Measurements from ENCODE around the gene RAB20. TPM values are rescaled to one million over a fixed set of nuclear protein-coding genes. Genes with fewer than 3 reads are reported as not detected.

Gene RAB20
- total RNA-seq, 1 experiment from 2014 or later: 7.9 TPM

GRCh38 chr13:110531100-110531499, 30.4 kb downstream of the RAB20 start:
- ChIA-PET CTCF (no interaction called here), POLR2A (no interaction called here)
- DNase-seq (ENCODE audit: low read depth, low spot score) (no peak), ATAC-seq (no peak)
- Histone ChIP-seq H3K27me3 (ENCODE audit: control insufficient read depth, insufficient read depth, low read length) (no peaks in the 10 kb centered on the region), H3K27ac (ENCODE audit: low read length) (no peak overlapping the region), H3K4me1 (ENCODE audit: control insufficient read depth, insufficient read depth, low read length) (peaks cover 19% of the 10 kb centered on the region), H3K9me3 (ENCODE audit: control insufficient read depth, insufficient read depth, low read depth, low read length) (no peaks in the 10 kb centered on the region), H3K4me3 (ENCODE audit: low read depth in 2 of 2, low read length in 2 of 2) (no peak overlapping the region), H3K36me3 (ENCODE audit: control insufficient read depth, insufficient read depth, low read length) (no peaks in the 10 kb centered on the region)
- in situ Hi-C loops (cut with HindIII; ENCODE audit: low pct_unique_long_range_greater_than_20kb, low sequenced_read_pairs): no loop called here
- intact Hi-C loops (cut with micrococcal nuclease; ENCODE audit: unreplicated experiment): no loop called here
- BruUV-seq (replicated peaks): no TSS peak
- TF ChIP-seq TCF7L2 (IDR thresholded peaks at IDR 0.05; ENCODE audit: low read depth, low read length) (no peak), REST (IDR thresholded peaks at IDR 0.05; ENCODE audit: insufficient read depth in 1 of 2, low read depth in 2 of 2, low read length in 1 of 2) (no peak), CTCF (IDR thresholded peaks at IDR 0.05) (no peak), POLR2AphosphoS5 (IDR thresholded peaks at IDR 0.05; ENCODE audit: low read depth, low read length) (no peak)

GRCh38 chr13:110529522-110530311, 31.8 kb downstream of the RAB20 start:
- POLR2A ChIA-PET: no interaction called here
- no TSS peak for BruUV-seq (replicated peaks)

More at GRCh38 chr13:110529522-110530311, 31.8 kb downstream of the RAB20 start:
- no peak for DNase-seq (ENCODE audit: low read depth, low spot score)
- Histone ChIP-seq H3K36me3 (ENCODE audit: control insufficient read depth, insufficient read depth, low read length) (no peaks in the 10 kb centered on the region), H3K9me3 (ENCODE audit: control insufficient read depth, insufficient read depth, low read depth, low read length) (no peaks in the 10 kb centered on the region), H3K27me3 (ENCODE audit: control insufficient read depth, insufficient read depth, low read length) (no peaks in the 10 kb centered on the region), H3K27ac (ENCODE audit: low read length) (no peak overlapping the region; the same call in 1 of the 2 replicates), H3K4me1 (ENCODE audit: control insufficient read depth, insufficient read depth, low read length) (peaks cover 19% of the 10 kb centered on the region), H3K4me3 (ENCODE audit: low read depth in 2 of 2, low read length in 2 of 2) (no peak overlapping the region)
- in situ Hi-C loops (cut with HindIII; ENCODE audit: low pct_unique_long_range_greater_than_20kb, low sequenced_read_pairs) (no loop called here), intact Hi-C loops (cut with micrococcal nuclease; ENCODE audit: unreplicated experiment) (no loop called here)
- CTCF ChIA-PET: no interaction called here
- ATAC-seq: no peak
- TF ChIP-seq CTCF (IDR thresholded peaks at IDR 0.05): no peak
- no peak for TF ChIP-seq POLR2AphosphoS5 (IDR thresholded peaks at IDR 0.05; ENCODE audit: low read depth, low read length)
- TF ChIP-seq TCF7L2 (IDR thresholded peaks at IDR 0.05; ENCODE audit: low read depth, low read length): no peak
- no peak for TF ChIP-seq REST (IDR thresholded peaks at IDR 0.05; ENCODE audit: insufficient read depth in 1 of 2, low read depth in 2 of 2, low read length in 1 of 2)
- TF ChIP-seq SIN3A (IDR thresholded peaks at IDR 0.05; ENCODE audit: borderline replicate concordance, insufficient read depth, low read depth, low read length): no peak
